CD4-positive, alpha-beta T cell (primary cell): ENCODE data around the gene PRKN. TPM values are rescaled to one million over a fixed set of nuclear protein-coding genes. Genes with fewer than 3 reads are reported as not detected.

Experiments used
- ATAC-seq: fragments of 200-7000 bp; cut with Tn5 transposase; one replicate; pipeline ENCODE4 v1.10.0; 2022; ENCODE audit warnings: mild to moderate bottlenecking; ENCODE audit not compliant: poor library complexity
- CTCF ChIA-PET: fragments of 350-600 bp; sonication (Branson Sonifier 250); formaldehyde crosslinking; loops from one replicate; lab custom pipeline; 2021; ENCODE audit warnings: antibody characterized with exemption, inconsistent platforms; lab: Charles Lee
- POLR2A ChIA-PET: fragments of 350-600 bp; sonication (Branson Sonifier 250); formaldehyde crosslinking; loops from one replicate; lab custom pipeline; 2021; ENCODE audit warnings: antibody characterized with exemption, inconsistent platforms; lab: Charles Lee
- DNase-seq, 14 experiments: peaks; one replicate each; pipeline ENCODE4 v3.0.0-alpha.2; 2013 to 2020; ENCODE audit warnings: mixed read lengths in 2 of 14
- H3K27ac ChIP-seq, 2 donors: one replicate each; pipeline versions ENCODE4 v1.5.1 to v1.7.0; 2013; ENCODE audit warnings: low read length in 2 of 2, low read depth in 1 of 2, mild to moderate bottlenecking in 1 of 2
- H3K27me3 ChIP-seq, 2 experiments: 1 replicate in 1 of 2; 2 replicates in 1 of 2; pipeline versions ENCODE4 v1.6.1 to v1.7.0; 2013; ENCODE audit warnings: low read length in 2 of 2, control low read depth in 1 of 2, mild to moderate bottlenecking in 1 of 2, moderate library complexity in 1 of 2; ENCODE audit not compliant: insufficient read depth in 2 of 2, control insufficient read depth in 1 of 2
- H3K36me3 ChIP-seq: one replicate; pipeline ENCODE4 v1.6.1; 2013; ENCODE audit warnings: low read length, control low read depth; ENCODE audit not compliant: insufficient read depth
- H3K4me1 ChIP-seq: one replicate; pipeline ENCODE4 v1.6.1; 2013; ENCODE audit warnings: low read length, control low read depth; ENCODE audit not compliant: insufficient read depth
- H3K4me3 ChIP-seq: one replicate; pipeline ENCODE4 v1.5.1; 2013; ENCODE audit warnings: mild to moderate bottlenecking, low read length, moderate library complexity
- H3K9me3 ChIP-seq, 2 experiments: 1 replicate in 1 of 2; 2 replicates in 1 of 2; pipeline versions ENCODE4 v1.6.1 to v1.7.0; 2013; ENCODE audit warnings: low read length in 2 of 2, mild to moderate bottlenecking in 2 of 2, control low read depth in 1 of 2, moderate library complexity in 1 of 2; ENCODE audit not compliant: control insufficient read depth in 1 of 2, insufficient read depth in 1 of 2
- H3K27ac Mint-ChIP-seq: one replicate; pipeline ENCODE4 v1.8.0; 2020; ENCODE audit warnings: mixed read lengths
- H3K27me3 Mint-ChIP-seq: one replicate; pipeline ENCODE4 v1.8.0; 2021; ENCODE audit warnings: mixed read lengths
- H3K36me3 Mint-ChIP-seq: one replicate; pipeline ENCODE4 v1.8.0; 2021; ENCODE audit warnings: low read depth, mixed read lengths
- H3K4me1 Mint-ChIP-seq: one replicate; pipeline ENCODE4 v1.8.0; 2021; ENCODE audit warnings: low read depth, mixed read lengths
- H3K4me3 Mint-ChIP-seq: one replicate; pipeline ENCODE4 v1.8.0; 2020; ENCODE audit warnings: mild to moderate bottlenecking, mixed read lengths
- H3K9me3 Mint-ChIP-seq: one replicate; pipeline ENCODE4 v1.8.0; 2020; ENCODE audit warnings: mixed read lengths
- CTCF ChIP-seq: fragments of 200-600 bp; IDR thresholded peaks from one replicate; pipeline ENCODE4 v1.8.0; 2022; ENCODE audit warnings: antibody characterized with exemption, mild to moderate bottlenecking
- intact Hi-C, 2 experiments: fragments of 100-400 bp; cut with DNase I in 1 of 2; cut with micrococcal nuclease in 1 of 2; formaldehyde crosslinking; loops; one replicate each; pipeline versions ENCODE4 v1.15.1 to v1.9.0; 2023 to 2025; cut with DNase I, micrococcal nuclease
- total RNA-seq, 174 experiments: library from RNA in 2 of 174; stranded (reverse) in 2 of 174; gene quantifications; one replicate each; pipeline ENCODE4 v1.2.3 and lab custom pipeline; 2021 to 2026

The PRKN gene
- total RNA-seq, 2 experiments from 2014 or later: 5.2 to 5.4 TPM

GRCh38 chr6:161624111-161624510, 1103.5 kb downstream of the PRKN start:
- Histone ChIP-seq H3K9me3 (peaks cover 0 to 5% of the 10 kb centered on the region in 2 experiments), H3K36me3 (no peaks in the 10 kb centered on the region), H3K27ac (no peak overlapping the region), H3K27me3 (no peaks in the 10 kb centered on the region), H3K4me3 (no peak overlapping the region), H3K4me1 (no peaks in the 10 kb centered on the region)
- no peak for TF ChIP-seq CTCF
- DNase-seq (no peak), ATAC-seq (no peak)
- CTCF ChIA-PET: no interaction called here
- Mint-ChIP-seq H3K4me3 (no peak overlapping the region), H3K4me1 (no peaks in the 10 kb centered on the region), H3K27ac (no peak overlapping the region), H3K27me3 (no peaks in the 10 kb centered on the region), H3K36me3 (no peaks in the 10 kb centered on the region), H3K9me3 (peaks cover 4% of the 10 kb centered on the region)
- intact Hi-C loops: no loop called here
- POLR2A ChIA-PET: no interaction called here

DNA sequence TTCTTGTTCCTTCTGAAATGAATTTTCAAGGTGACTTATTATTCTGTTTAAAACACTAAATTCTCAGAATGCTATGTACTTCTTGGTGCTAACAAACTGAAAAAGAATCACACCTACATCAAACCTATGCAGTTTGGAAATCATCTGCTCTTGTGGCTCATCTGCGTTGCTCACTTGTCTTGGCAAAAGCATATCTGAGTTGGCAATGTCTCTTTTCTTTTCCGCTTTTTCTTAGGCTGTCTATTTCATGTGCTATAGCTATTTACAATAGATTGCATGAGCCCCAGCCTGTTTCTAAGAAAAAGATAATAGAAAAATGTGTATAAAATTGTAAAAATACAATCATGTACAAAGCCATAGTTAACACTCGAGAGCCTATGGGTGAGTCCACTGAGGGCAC, 1104.8 kb downstream of the PRKN start:
- H3K4me3 Mint-ChIP-seq: no peak overlapping the region
- no peaks in the 10 kb centered on the region for H3K4me1 Mint-ChIP-seq
- H3K36me3 Mint-ChIP-seq: no peaks in the 10 kb centered on the region
- TF ChIP-seq CTCF: no peak
- ChIA-PET CTCF (no interaction called here), POLR2A (no interaction called here)
- no peaks in the 10 kb centered on the region for H3K27me3 Mint-ChIP-seq
- H3K27ac ChIP-seq: no peak overlapping the region
- no peaks in the 10 kb centered on the region for H3K36me3 ChIP-seq
- H3K9me3 Mint-ChIP-seq: peaks cover 4% of the 10 kb centered on the region
- DNase-seq: no peak
- no peaks in the 10 kb centered on the region for H3K27me3 ChIP-seq
- ATAC-seq: no peak
- H3K27ac Mint-ChIP-seq: no peak overlapping the region
- H3K9me3 ChIP-seq: peaks cover 0 to 5% of the 10 kb centered on the region in 2 experiments
- no peaks in the 10 kb centered on the region for H3K4me1 ChIP-seq
- H3K4me3 ChIP-seq: no peak overlapping the region
- intact Hi-C loops: no loop called here

DNA sequence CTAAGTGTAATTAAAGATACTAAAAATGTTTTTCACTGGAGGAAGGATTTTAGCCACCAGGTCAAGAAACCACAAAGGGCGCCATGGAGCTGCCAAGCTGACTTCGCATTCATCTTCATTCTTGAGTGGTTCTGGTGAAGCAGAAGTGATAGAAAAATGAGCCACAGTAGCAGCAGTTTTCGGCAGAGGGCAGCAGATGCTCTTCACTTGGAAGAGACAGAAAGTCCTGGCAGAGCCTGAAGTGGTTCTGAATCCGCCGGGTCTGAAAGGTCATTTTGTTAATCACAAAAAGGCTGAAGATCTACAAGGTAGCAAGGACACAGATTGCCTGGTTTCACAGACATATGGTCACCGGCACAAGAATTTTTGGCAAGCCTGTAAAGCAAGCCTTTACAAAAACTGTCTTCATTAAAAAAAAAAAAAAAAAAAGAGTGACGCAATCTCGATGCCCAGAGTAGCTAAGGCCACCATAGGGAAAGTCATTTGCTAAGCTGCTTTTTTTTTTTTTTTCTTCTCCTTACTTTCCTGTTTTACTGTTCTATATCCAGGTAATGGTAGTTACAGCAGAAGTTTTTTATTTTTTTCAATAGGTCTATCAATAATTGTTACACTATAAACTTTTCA, 1108.6 kb downstream of the PRKN start:
- no peak overlapping the region for H3K4me3 ChIP-seq
- no peak for DNase-seq
- ATAC-seq: no peak
- Mint-ChIP-seq H3K36me3 (no peaks in the 10 kb centered on the region), H3K4me1 (no peaks in the 10 kb centered on the region), H3K9me3 (peaks cover 4% of the 10 kb centered on the region), H3K27me3 (no peaks in the 10 kb centered on the region), H3K27ac (no peak overlapping the region), H3K4me3 (no peak overlapping the region)
- TF ChIP-seq CTCF: no peak
- CTCF ChIA-PET: interaction anchor here (0.6 kb wide), 1 partner anchor 17 kb away, joined by 3 read pairs; no protein-coding TSS in a partner anchor
- POLR2A ChIA-PET: no interaction called here
- intact Hi-C loops: no loop called here
- no peaks in the 10 kb centered on the region for H3K36me3 ChIP-seq
- no peaks in the 10 kb centered on the region for H3K27me3 ChIP-seq
- no peaks in the 10 kb centered on the region for H3K4me1 ChIP-seq
- H3K9me3 ChIP-seq: no peaks in the 10 kb centered on the region
- H3K27ac ChIP-seq: no peak overlapping the region
